Measurements from ENCODE around the gene GSG1L.

Gene GSG1L

DNA sequence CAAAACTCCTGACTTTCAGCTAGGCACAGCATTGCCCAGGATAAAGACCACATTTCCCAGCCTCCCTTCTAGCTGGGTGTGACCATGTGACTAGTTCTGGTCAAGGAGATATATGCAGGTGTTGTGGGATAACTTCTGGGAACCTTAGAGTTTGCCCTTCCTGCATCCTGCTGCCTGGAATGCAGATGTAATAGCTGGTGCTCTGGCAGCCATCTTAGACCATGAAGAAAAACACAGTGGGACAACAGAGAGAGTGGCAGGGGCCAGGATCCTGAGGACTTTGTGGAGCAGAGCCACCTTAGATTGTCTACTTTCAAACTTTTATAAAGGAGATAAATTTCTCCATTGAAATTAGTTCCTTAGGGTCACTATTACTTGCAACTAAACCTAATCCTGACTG, 101.3 kb downstream of the GSG1L start:
- no peaks in the 10 kb centered on the region for H3K79me2 ChIP-seq (ENCODE audit: insufficient read depth, low read depth)
- H3K27ac ChIP-seq, result no peak overlapping the region
- H3K4me3 ChIP-seq (IDR thresholded peaks at IDR 0.05; ENCODE audit: insufficient read depth, low read depth, low read length), result no peak overlapping the region
- no peaks in the 10 kb centered on the region for H4K20me1 ChIP-seq (ENCODE audit: insufficient read depth)
- H2AFZ ChIP-seq (ENCODE audit: low read depth), result no peak overlapping the region
- no peak overlapping the region for H3K4me2 ChIP-seq
- TF ChIP-seq, protein P1, sequence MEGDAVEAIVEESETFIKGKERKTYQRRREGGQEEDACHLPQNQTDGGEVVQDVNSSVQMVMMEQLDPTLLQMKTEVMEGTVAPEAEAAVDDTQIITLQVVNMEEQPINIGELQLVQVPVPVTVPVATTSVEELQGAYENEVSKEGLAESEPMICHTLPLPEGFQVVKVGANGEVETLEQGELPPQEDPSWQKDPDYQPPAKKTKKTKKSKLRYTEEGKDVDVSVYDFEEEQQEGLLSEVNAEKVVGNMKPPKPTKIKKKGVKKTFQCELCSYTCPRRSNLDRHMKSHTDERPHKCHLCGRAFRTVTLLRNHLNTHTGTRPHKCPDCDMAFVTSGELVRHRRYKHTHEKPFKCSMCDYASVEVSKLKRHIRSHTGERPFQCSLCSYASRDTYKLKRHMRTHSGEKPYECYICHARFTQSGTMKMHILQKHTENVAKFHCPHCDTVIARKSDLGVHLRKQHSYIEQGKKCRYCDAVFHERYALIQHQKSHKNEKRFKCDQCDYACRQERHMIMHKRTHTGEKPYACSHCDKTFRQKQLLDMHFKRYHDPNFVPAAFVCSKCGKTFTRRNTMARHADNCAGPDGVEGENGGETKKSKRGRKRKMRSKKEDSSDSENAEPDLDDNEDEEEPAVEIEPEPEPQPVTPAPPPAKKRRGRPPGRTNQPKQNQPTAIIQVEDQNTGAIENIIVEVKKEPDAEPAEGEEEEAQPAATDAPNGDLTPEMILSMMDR (conservative IDR thresholded peaks at IDR 0.05; ENCODE audit: low read depth, low read length), result no peak
- H3K4me1 ChIP-seq (ENCODE audit: low read depth, poor library complexity, severe bottlenecking), result no peaks in the 10 kb centered on the region
- no peak overlapping the region for H3K9ac ChIP-seq
- H3K36me3 ChIP-seq (ENCODE audit: insufficient read depth), result no peaks in the 10 kb centered on the region
- H3K27me3 ChIP-seq (ENCODE audit: insufficient read depth, low read depth), result no peaks in the 10 kb centered on the region

GRCh38 chr16:27961296-27961620, 102.3 kb downstream of the GSG1L start:
- Histone ChIP-seq H3K4me1 (ENCODE audit: low read depth, poor library complexity, severe bottlenecking) (no peaks in the 10 kb centered on the region), H2AFZ (ENCODE audit: low read depth) (no peak overlapping the region), H3K36me3 (ENCODE audit: insufficient read depth) (no peaks in the 10 kb centered on the region), H3K79me2 (ENCODE audit: insufficient read depth, low read depth) (no peaks in the 10 kb centered on the region), H3K4me3 (IDR thresholded peaks at IDR 0.05; ENCODE audit: insufficient read depth, low read depth, low read length) (no peak overlapping the region), H3K27me3 (ENCODE audit: insufficient read depth, low read depth) (no peaks in the 10 kb centered on the region), H3K9ac (no peak overlapping the region), H4K20me1 (ENCODE audit: insufficient read depth) (no peaks in the 10 kb centered on the region), H3K27ac (no peak overlapping the region), H3K4me2 (no peak overlapping the region)
- TF ChIP-seq, protein P1 (conservative IDR thresholded peaks at IDR 0.05; ENCODE audit: low read depth, low read length), result no peak

GRCh38 chr16:27960619-27961295, 102.8 kb downstream of the GSG1L start:
- Histone ChIP-seq H3K27ac (no peak overlapping the region), H3K36me3 (ENCODE audit: insufficient read depth) (no peaks in the 10 kb centered on the region), H3K9ac (no peak overlapping the region), H3K4me3 (IDR thresholded peaks at IDR 0.05; ENCODE audit: insufficient read depth, low read depth, low read length) (no peak overlapping the region), H3K27me3 (ENCODE audit: insufficient read depth, low read depth) (no peaks in the 10 kb centered on the region), H3K4me2 (no peak overlapping the region), H3K79me2 (ENCODE audit: insufficient read depth, low read depth) (no peaks in the 10 kb centered on the region), H3K4me1 (ENCODE audit: low read depth, poor library complexity, severe bottlenecking) (no peaks in the 10 kb centered on the region), H2AFZ (ENCODE audit: low read depth) (no peak overlapping the region), H4K20me1 (ENCODE audit: insufficient read depth) (no peaks in the 10 kb centered on the region)
- TF ChIP-seq, protein P1 (conservative IDR thresholded peaks at IDR 0.05; ENCODE audit: low read depth, low read length), result no peak

DNA sequence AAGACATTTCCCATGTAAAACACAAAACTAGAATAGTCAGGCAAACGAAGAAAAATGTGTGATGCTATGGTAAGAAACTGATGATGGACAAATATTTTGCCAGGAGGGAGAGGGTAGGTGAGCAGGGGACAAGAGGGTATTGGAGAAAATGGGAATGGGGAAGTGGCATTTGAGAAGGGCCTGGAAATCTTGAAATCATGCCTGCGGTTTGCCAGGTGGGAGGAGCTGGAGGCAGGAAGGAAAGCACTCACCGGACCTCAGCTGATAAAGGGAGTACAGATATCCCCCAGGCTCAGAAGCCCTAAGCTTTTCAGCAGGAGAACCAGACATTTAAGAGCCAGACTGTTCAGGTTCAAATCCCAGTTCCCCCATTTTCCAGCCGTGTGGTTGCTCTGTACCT, 103.6 kb downstream of the GSG1L start:
- Histone ChIP-seq H3K4me1 (ENCODE audit: low read depth, poor library complexity, severe bottlenecking) (no peaks in the 10 kb centered on the region), H3K36me3 (ENCODE audit: insufficient read depth) (no peaks in the 10 kb centered on the region), H4K20me1 (ENCODE audit: insufficient read depth) (no peaks in the 10 kb centered on the region), H2AFZ (ENCODE audit: low read depth) (no peak overlapping the region), H3K4me3 (IDR thresholded peaks at IDR 0.05; ENCODE audit: insufficient read depth, low read depth, low read length) (no peak overlapping the region), H3K27me3 (ENCODE audit: insufficient read depth, low read depth) (no peaks in the 10 kb centered on the region), H3K9ac (no peak overlapping the region), H3K79me2 (ENCODE audit: insufficient read depth, low read depth) (no peaks in the 10 kb centered on the region), H3K4me2 (no peak overlapping the region), H3K27ac (no peak overlapping the region)
- TF ChIP-seq, protein P1 (conservative IDR thresholded peaks at IDR 0.05; ENCODE audit: low read depth, low read length), result no peak
